ENCODE data around the gene RNF26.
A peak's percentile ranks its signal among the peaks of the same experiment; 100 is the strongest.

The RNF26 gene

DNA sequence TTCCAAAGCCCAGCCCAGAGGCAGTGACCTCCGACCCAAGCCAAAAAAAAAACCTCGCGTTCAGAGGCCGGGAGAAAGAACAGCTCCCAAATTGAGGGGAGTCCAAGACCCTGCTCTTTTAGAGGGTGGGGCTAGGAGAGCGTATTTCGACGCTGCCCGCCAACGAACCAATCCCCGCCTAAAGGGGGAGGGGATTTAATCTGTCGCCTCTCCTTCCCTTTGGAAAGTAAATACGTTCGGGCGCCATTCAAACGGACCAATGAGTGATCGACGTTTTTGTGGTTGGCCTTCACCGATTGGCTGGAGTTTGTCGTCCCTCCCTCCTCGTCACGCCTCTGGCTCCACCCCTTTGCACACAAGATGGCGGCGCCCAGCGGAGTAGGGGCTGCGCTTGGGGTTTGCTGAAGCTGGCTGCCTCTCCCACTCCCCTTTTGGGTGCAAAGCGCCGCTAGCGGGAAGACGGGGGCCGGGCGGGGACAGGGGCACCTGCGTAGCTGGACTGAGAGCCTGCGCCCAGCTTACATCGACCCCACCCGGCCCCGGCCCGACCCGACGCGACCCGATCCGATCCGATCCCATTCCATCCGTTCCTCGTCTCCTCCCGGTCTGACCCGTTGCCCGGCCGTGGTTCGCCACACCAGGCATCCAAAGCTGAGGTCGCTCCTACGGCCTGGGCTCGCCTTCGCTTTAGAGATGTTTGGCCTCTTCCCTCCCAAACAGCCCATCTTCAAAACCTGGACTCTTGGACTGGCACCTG, at the start of gene RNF26:
RNF26 (plus strand) TSS at position 354 of the 757 bp plus-strand sequence. CDS start 596 bp downstream, outside the sequence.
- H3K36me3 ChIP-seq (ENCODE audit: control insufficient read depth, insufficient read depth, low read length), result peaks cover 13% of the 10 kb centered on the region
- H3K27me3 ChIP-seq (ENCODE audit: control insufficient read depth, insufficient read depth, low read length), result peaks cover 9% of the 10 kb centered on the region
- no peaks in the 10 kb centered on the region for H3K9me3 ChIP-seq (ENCODE audit: control insufficient read depth, insufficient read depth, low read depth, low read length)
- H3K4me1 ChIP-seq (ENCODE audit: control insufficient read depth, insufficient read depth, low read length), result peaks cover 36% of the 10 kb centered on the region
- H3K4me3 ChIP-seq (ENCODE audit: low read depth, low read length), result peak within 1 kb of the TSS; percentile 81
- H3K9ac ChIP-seq (ENCODE audit: low read length), result peak within 1 kb of the TSS; percentile 82
- H3K27ac ChIP-seq (ENCODE audit: low read depth, low read length), result peak within 1 kb of the TSS; percentile 72; the same call in 1 of the 2 replicates

DNA sequence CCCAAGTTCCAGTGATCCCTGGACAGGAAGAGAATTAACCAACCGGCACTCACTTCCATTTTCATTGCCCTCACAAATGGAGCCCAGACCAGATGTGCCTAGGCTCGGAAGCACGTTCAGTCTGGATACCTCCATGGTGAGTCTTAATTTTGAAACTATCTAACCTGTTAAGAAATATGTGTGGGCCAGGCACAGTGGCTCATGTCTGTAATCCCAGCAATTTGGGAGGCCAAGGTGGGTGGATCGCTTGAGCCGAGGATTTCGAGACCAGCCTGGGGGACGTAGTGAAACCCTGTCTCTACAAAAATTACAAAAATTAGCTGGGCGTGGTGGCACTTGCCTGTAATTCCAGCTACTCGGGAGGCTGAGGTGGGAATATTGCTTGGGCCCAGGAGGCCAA, 48.9 kb upstream of the RNF26 start:
- H3K36me3 ChIP-seq (ENCODE audit: control insufficient read depth, insufficient read depth, low read length), result peaks cover 53% of the 10 kb centered on the region
- H3K4me3 ChIP-seq (ENCODE audit: low read depth, low read length), result no peak overlapping the region
- H3K9me3 ChIP-seq (ENCODE audit: control insufficient read depth, insufficient read depth, low read depth, low read length), result peaks cover 2% of the 10 kb centered on the region; the same call in 1 of the 2 replicates
- no peak overlapping the region for H3K9ac ChIP-seq (ENCODE audit: low read length)
- no peaks in the 10 kb centered on the region for H3K27me3 ChIP-seq (ENCODE audit: control insufficient read depth, insufficient read depth, low read length)
- no peak overlapping the region for H3K27ac ChIP-seq (ENCODE audit: low read depth, low read length)
- no peaks in the 10 kb centered on the region for H3K4me1 ChIP-seq (ENCODE audit: control insufficient read depth, insufficient read depth, low read length)

GRCh38 chr11:119288219-119288618, 46.1 kb upstream of the RNF26 start:
- Histone ChIP-seq H3K4me1 (ENCODE audit: control insufficient read depth, insufficient read depth, low read length) (no peaks in the 10 kb centered on the region), H3K27me3 (ENCODE audit: control insufficient read depth, insufficient read depth, low read length) (no peaks in the 10 kb centered on the region), H3K27ac (ENCODE audit: low read depth, low read length) (no peak overlapping the region), H3K36me3 (ENCODE audit: control insufficient read depth, insufficient read depth, low read length) (peaks cover 61% of the 10 kb centered on the region), H3K4me3 (ENCODE audit: low read depth, low read length) (no peak overlapping the region), H3K9me3 (ENCODE audit: control insufficient read depth, insufficient read depth, low read depth, low read length) (peaks cover 5% of the 10 kb centered on the region; the same call in 1 of the 2 replicates), H3K9ac (ENCODE audit: low read length) (no peak overlapping the region)

- H3K36me3 ChIP-seq (ENCODE audit: control insufficient read depth, insufficient read depth, low read length), result peaks cover 54% of the 10 kb centered on the region
Observed at GRCh38 chr11:119290894-119291497, 43.3 kb upstream of the RNF26 start.

GRCh38 chr11:119293461-119293860, 40.9 kb upstream of the RNF26 start:
- no peak overlapping the region for H3K27ac ChIP-seq (ENCODE audit: low read depth, low read length)
- H3K9ac ChIP-seq (ENCODE audit: low read length), result no peak overlapping the region
- H3K4me1 ChIP-seq (ENCODE audit: control insufficient read depth, insufficient read depth, low read length), result no peaks in the 10 kb centered on the region
- no peak overlapping the region for H3K4me3 ChIP-seq (ENCODE audit: low read depth, low read length)
- no peaks in the 10 kb centered on the region for H3K27me3 ChIP-seq (ENCODE audit: control insufficient read depth, insufficient read depth, low read length)
- peaks cover 5% of the 10 kb centered on the region; the same call in 1 of the 2 replicates for H3K9me3 ChIP-seq (ENCODE audit: control insufficient read depth, insufficient read depth, low read depth, low read length)
- peaks cover 54% of the 10 kb centered on the region for H3K36me3 ChIP-seq (ENCODE audit: control insufficient read depth, insufficient read depth, low read length)

More at GRCh38 chr11:119290894-119291497, 43.3 kb upstream of the RNF26 start:
- Histone ChIP-seq H3K9ac (ENCODE audit: low read length) (no peak overlapping the region), H3K4me1 (ENCODE audit: control insufficient read depth, insufficient read depth, low read length) (no peaks in the 10 kb centered on the region), H3K27ac (ENCODE audit: low read depth, low read length) (no peak overlapping the region), H3K9me3 (ENCODE audit: control insufficient read depth, insufficient read depth, low read depth, low read length) (peaks cover 5% of the 10 kb centered on the region; the same call in 1 of the 2 replicates), H3K27me3 (ENCODE audit: control insufficient read depth, insufficient read depth, low read length) (no peaks in the 10 kb centered on the region), H3K4me3 (ENCODE audit: low read depth, low read length) (no peak overlapping the region)

DNA sequence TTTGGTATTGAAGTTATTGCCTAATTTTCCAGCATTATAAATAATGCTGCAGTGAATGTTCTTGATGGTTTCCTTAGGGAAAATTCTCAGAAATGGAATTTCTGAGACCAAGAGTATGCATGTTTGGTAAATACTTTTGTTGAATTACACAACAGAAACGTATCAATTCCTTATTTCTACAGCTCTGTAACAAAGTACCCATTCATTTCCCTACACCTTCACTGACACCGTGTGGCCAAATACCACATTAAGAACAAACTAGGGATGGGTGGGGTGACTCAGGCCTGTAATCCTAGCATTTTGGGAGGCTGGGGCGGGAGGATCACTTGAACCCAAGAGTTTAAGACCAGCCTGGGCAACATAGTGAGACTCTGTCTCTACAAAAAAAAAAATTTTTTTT, 39.1 kb upstream of the RNF26 start:
- no peaks in the 10 kb centered on the region for H3K27me3 ChIP-seq (ENCODE audit: control insufficient read depth, insufficient read depth, low read length)
- no peak overlapping the region for H3K4me3 ChIP-seq (ENCODE audit: low read depth, low read length)
- H3K27ac ChIP-seq (ENCODE audit: low read depth, low read length), result no peak overlapping the region
- H3K4me1 ChIP-seq (ENCODE audit: control insufficient read depth, insufficient read depth, low read length), result no peaks in the 10 kb centered on the region
- no peak overlapping the region for H3K9ac ChIP-seq (ENCODE audit: low read length)
- peaks cover 55% of the 10 kb centered on the region for H3K36me3 ChIP-seq (ENCODE audit: control insufficient read depth, insufficient read depth, low read length)
- peaks cover 3% of the 10 kb centered on the region; the same call in 1 of the 2 replicates for H3K9me3 ChIP-seq (ENCODE audit: control insufficient read depth, insufficient read depth, low read depth, low read length)

- Histone ChIP-seq H3K27me3 (ENCODE audit: control insufficient read depth, insufficient read depth, low read length) (no peaks in the 10 kb centered on the region), H3K9ac (ENCODE audit: low read length) (no peak overlapping the region), H3K27ac (ENCODE audit: low read depth, low read length) (no peak overlapping the region), H3K36me3 (ENCODE audit: control insufficient read depth, insufficient read depth, low read length) (peaks cover 70% of the 10 kb centered on the region), H3K4me1 (ENCODE audit: control insufficient read depth, insufficient read depth, low read length) (no peaks in the 10 kb centered on the region), H3K9me3 (ENCODE audit: control insufficient read depth, insufficient read depth, low read depth, low read length) (no peaks in the 10 kb centered on the region), H3K4me3 (ENCODE audit: low read depth, low read length) (no peak overlapping the region)
Observed at GRCh38 chr11:119297938-119298337, 36.4 kb upstream of the RNF26 start.

GRCh38 chr11:119298726-119299125, 35.6 kb upstream of the RNF26 start:
- H3K27ac ChIP-seq (ENCODE audit: low read depth, low read length), result no peak overlapping the region
- H3K27me3 ChIP-seq (ENCODE audit: control insufficient read depth, insufficient read depth, low read length), result no peaks in the 10 kb centered on the region
- H3K4me1 ChIP-seq (ENCODE audit: control insufficient read depth, insufficient read depth, low read length), result no peaks in the 10 kb centered on the region
- H3K9me3 ChIP-seq (ENCODE audit: control insufficient read depth, insufficient read depth, low read depth, low read length), result no peaks in the 10 kb centered on the region
- H3K36me3 ChIP-seq (ENCODE audit: control insufficient read depth, insufficient read depth, low read length), result peaks cover 75% of the 10 kb centered on the region
- H3K9ac ChIP-seq (ENCODE audit: low read length), result no peak overlapping the region
- no peak overlapping the region for H3K4me3 ChIP-seq (ENCODE audit: low read depth, low read length)

GRCh38 chr11:119299416-119299815, 34.9 kb upstream of the RNF26 start:
- no peaks in the 10 kb centered on the region for H3K27me3 ChIP-seq (ENCODE audit: control insufficient read depth, insufficient read depth, low read length)
- H3K4me3 ChIP-seq (ENCODE audit: low read depth, low read length), result no peak overlapping the region
- no peaks in the 10 kb centered on the region for H3K9me3 ChIP-seq (ENCODE audit: control insufficient read depth, insufficient read depth, low read depth, low read length)
- H3K9ac ChIP-seq (ENCODE audit: low read length), result no peak overlapping the region
- H3K36me3 ChIP-seq (ENCODE audit: control insufficient read depth, insufficient read depth, low read length), result peaks cover 82% of the 10 kb centered on the region
- H3K4me1 ChIP-seq (ENCODE audit: control insufficient read depth, insufficient read depth, low read length), result no peaks in the 10 kb centered on the region
- H3K27ac ChIP-seq (ENCODE audit: low read depth, low read length), result no peak overlapping the region

GRCh38 chr11:119300198-119300964, 33.9 kb upstream of the RNF26 start:
- no peaks in the 10 kb centered on the region for H3K4me1 ChIP-seq (ENCODE audit: control insufficient read depth, insufficient read depth, low read length)
- no peak overlapping the region for H3K4me3 ChIP-seq (ENCODE audit: low read depth, low read length)
- no peak overlapping the region for H3K27ac ChIP-seq (ENCODE audit: low read depth, low read length)
- no peaks in the 10 kb centered on the region for H3K27me3 ChIP-seq (ENCODE audit: control insufficient read depth, insufficient read depth, low read length)
- no peaks in the 10 kb centered on the region for H3K9me3 ChIP-seq (ENCODE audit: control insufficient read depth, insufficient read depth, low read depth, low read length)
- peaks cover 83% of the 10 kb centered on the region for H3K36me3 ChIP-seq (ENCODE audit: control insufficient read depth, insufficient read depth, low read length)
- H3K9ac ChIP-seq (ENCODE audit: low read length), result no peak overlapping the region
